Breast epithelium (tissue), 3 donors: ENCODE data around the gene PIK3CA.

ENCODE experiments used
- POLR2A ChIP-seq: fragments of 450-650 bp; IDR thresholded peaks from one replicate; pipeline ENCODE4 v1.6.1; 2016; ENCODE audit warnings: antibody characterized with exemption, mild to moderate bottlenecking, moderate library complexity
- POLR2AphosphoS5 ChIP-seq, 3 donors: sonication (generic); formaldehyde crosslinking; IDR thresholded peaks; one replicate each; pipeline ENCODE4 v1.6.1; 2017; ENCODE audit warnings: antibody characterized with exemption in 3 of 3
- TF ChIP-seq, protein P1 (sequence below), 3 donors: fragments of 450-650 bp; IDR thresholded peaks; one replicate each; pipeline ENCODE4 v1.5.1; 2016 to 2017; ENCODE audit warnings: antibody characterized with exemption in 3 of 3, mild to moderate bottlenecking in 3 of 3, moderate library complexity in 3 of 3

DNA sequence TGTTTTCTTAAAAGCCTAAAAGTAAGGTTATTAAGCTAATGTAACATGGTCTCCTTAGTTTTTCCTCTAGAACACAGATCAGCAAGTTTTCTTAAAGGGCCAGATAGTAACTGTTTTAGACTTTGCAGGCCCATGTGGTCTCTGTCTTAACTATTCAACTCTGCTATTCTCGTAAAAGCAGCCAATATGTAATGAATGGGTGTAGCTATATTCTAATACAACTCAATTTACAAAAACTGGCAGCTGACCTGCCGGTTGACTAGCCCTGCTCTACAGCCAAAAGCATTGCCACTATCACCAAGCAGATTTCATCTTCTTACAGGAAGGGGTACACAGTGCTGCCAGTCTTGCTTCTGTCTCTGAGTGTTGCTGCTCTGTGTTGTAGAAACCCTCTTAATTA, 75.4 kb downstream of the PIK3CA start:
- TF ChIP-seq, protein P1, sequence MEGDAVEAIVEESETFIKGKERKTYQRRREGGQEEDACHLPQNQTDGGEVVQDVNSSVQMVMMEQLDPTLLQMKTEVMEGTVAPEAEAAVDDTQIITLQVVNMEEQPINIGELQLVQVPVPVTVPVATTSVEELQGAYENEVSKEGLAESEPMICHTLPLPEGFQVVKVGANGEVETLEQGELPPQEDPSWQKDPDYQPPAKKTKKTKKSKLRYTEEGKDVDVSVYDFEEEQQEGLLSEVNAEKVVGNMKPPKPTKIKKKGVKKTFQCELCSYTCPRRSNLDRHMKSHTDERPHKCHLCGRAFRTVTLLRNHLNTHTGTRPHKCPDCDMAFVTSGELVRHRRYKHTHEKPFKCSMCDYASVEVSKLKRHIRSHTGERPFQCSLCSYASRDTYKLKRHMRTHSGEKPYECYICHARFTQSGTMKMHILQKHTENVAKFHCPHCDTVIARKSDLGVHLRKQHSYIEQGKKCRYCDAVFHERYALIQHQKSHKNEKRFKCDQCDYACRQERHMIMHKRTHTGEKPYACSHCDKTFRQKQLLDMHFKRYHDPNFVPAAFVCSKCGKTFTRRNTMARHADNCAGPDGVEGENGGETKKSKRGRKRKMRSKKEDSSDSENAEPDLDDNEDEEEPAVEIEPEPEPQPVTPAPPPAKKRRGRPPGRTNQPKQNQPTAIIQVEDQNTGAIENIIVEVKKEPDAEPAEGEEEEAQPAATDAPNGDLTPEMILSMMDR (IDR thresholded peaks at IDR 0.05) = no peak
- TF ChIP-seq POLR2A (no peak), POLR2AphosphoS5 (IDR thresholded peaks at IDR 0.05) (no peak)
